ENCODE measurements around the gene DQX1. TPM values are rescaled to one million over a fixed set of nuclear protein-coding genes. Genes with fewer than 3 reads are reported as not detected.
A peak's percentile ranks its signal among the peaks of the same experiment; 100 is the strongest.

Gene DQX1
- total RNA-seq, 1 experiment from 2014 or later, result 1.3 TPM

GRCh38 chr2:74482801-74483674, 43.0 kb downstream of the DQX1 start, which contains the start of the genes CCDC142 and TTC31:
CCDC142 (minus strand) TSS chr2:74482998; CDS start chr2:74482837, 161 bp downstream.
TTC31 (plus strand) TSS chr2:74483081; CDS start chr2:74483096, 15 bp downstream.
- Histone ChIP-seq H3K79me2 (ENCODE audit: low read depth) (peaks cover 37% of the 10 kb centered on the region), H4K20me1 (ENCODE audit: insufficient read depth) (no peaks in the 10 kb centered on the region), H3K9me3 (ENCODE audit: insufficient read depth, low read depth) (no peaks in the 10 kb centered on the region), H3K27ac (peak within 1 kb of the TSS; percentile 53), H3K4me2 (peak within 1 kb of the TSS; percentile 89), H2AFZ (peak within 1 kb of the TSS; percentile 94), H3F3A (ENCODE audit: insufficient read depth, low read depth) (peaks cover 18% of the 10 kb centered on the region), H3K4me3 (peak within 1 kb of the TSS; percentile 92), H3K4me1 (replicated peaks; ENCODE audit: insufficient read depth) (peaks cover 19% of the 10 kb centered on the region), H3K27me3 (ENCODE audit: insufficient read depth, low read depth) (no peaks in the 10 kb centered on the region), H3K9me2 (ENCODE audit: insufficient read depth) (no peaks in the 10 kb centered on the region), H3K36me3 (ENCODE audit: low read depth) (peaks cover 12% of the 10 kb centered on the region)
- no peak for TF ChIP-seq EZH2 (IDR thresholded peaks at IDR 0.05; ENCODE audit: low read depth)
- peak; percentile 91 for TF ChIP-seq CTCF (conservative IDR thresholded peaks at IDR 0.05)
- BruUV-seq (replicated peaks), result TSS peak; percentile 69
- intact Hi-C loops (cut with micrococcal nuclease; ENCODE audit: unreplicated experiment), result loop anchor here (1.0 to 10.0 kb wide), 6 partner anchors 24 to 172 kb away; partner anchors contain the start of genes AUP1, HTRA2, INO80B and PCGF1
- ChIA-PET CTCF (interaction anchor here (2.0 kb wide), 1 partner anchor 105 kb away, joined by 7 read pairs; no protein-coding TSS in a partner anchor), POLR2A (ENCODE audit: unreplicated experiment) (interaction anchor here (0.6 to 0.8 kb wide), 4 partner anchors 24 to 1098 kb away, joined by 3 to 19 read pairs (median 6); partner anchors contain the start of gene ALMS1)
- peak; percentile 89 to 90 for DNase-seq

GRCh38 chr2:74481961-74482800, 43.9 kb downstream of the DQX1 start:
- CTCF ChIA-PET, result interaction anchor here (2.0 kb wide), 1 partner anchor 106 kb away, joined by 7 read pairs; no protein-coding TSS in a partner anchor
- H3K79me2 ChIP-seq (ENCODE audit: low read depth), result peaks cover 37% of the 10 kb centered on the region
- peak overlapping the region; percentile 89 for H3K4me2 ChIP-seq
- peak overlapping the region; percentile 53 for H3K27ac ChIP-seq
- H3K9me2 ChIP-seq (ENCODE audit: insufficient read depth), result no peaks in the 10 kb centered on the region
- intact Hi-C loops (cut with micrococcal nuclease; ENCODE audit: unreplicated experiment), result loop anchor here (5.0 to 10.0 kb wide), 2 partner anchors 65 to 173 kb away; partner anchors contain the start of gene SEMA4F
- POLR2A ChIA-PET (ENCODE audit: unreplicated experiment), result interaction anchor here (0.6 to 0.7 kb wide), 3 partner anchors 23 to 1097 kb away, joined by 5 to 19 read pairs (median 8); partner anchors contain the start of gene ALMS1
- H3F3A ChIP-seq (ENCODE audit: insufficient read depth, low read depth), result peaks cover 17% of the 10 kb centered on the region; the same call in 1 of the 2 replicates
- DNase-seq, result peak in 1 of 2 experiments; percentile 34
- H3K4me1 ChIP-seq (replicated peaks; ENCODE audit: insufficient read depth), result peaks cover 13% of the 10 kb centered on the region
- TF ChIP-seq EZH2 (IDR thresholded peaks at IDR 0.05; ENCODE audit: low read depth), result no peak
- no peak for TF ChIP-seq CTCF (conservative IDR thresholded peaks at IDR 0.05)
- no peaks in the 10 kb centered on the region for H3K9me3 ChIP-seq (ENCODE audit: insufficient read depth, low read depth)
- peaks cover 12% of the 10 kb centered on the region for H3K36me3 ChIP-seq (ENCODE audit: low read depth)
- TSS peak; percentile 28 for BruUV-seq (replicated peaks)
- H3K4me3 ChIP-seq, result peak overlapping the region; percentile 92
- H3K27me3 ChIP-seq (ENCODE audit: insufficient read depth, low read depth), result no peaks in the 10 kb centered on the region
- peak overlapping the region; percentile 94 for H2AFZ ChIP-seq
- no peaks in the 10 kb centered on the region for H4K20me1 ChIP-seq (ENCODE audit: insufficient read depth)

Data from PC-9 (cell line).